NCI-H2081 (cell line): ENCODE data around the gene KRT23.

ENCODE experiments used
- DNase-seq, 2 experiments: peaks; one replicate each; lab custom pipeline; 2025; lab: John Stamatoyannopoulos, UW

Gene KRT23

DNA sequence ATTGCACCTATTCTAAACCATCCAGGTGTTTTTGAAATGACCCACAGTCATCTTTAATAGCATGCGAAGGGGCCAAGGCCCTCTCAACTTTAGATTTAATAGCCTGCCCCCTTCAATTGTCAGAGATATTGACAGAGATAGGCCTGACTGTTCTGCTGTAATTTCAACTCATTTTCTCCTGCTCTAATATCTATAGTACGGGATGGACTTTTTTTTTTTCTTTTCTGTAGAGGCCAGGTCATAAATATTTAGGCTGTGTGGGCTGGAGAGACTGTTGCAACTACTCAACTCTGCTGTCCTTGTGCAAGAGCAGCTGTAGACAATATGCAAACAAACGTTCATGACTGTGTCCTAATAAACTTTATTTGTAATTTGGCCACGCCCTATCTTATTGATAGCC is 27.7 kb downstream of the KRT23 start:
- DNase-seq = peak in 1 of 2 experiments; percentile 30

DNA sequence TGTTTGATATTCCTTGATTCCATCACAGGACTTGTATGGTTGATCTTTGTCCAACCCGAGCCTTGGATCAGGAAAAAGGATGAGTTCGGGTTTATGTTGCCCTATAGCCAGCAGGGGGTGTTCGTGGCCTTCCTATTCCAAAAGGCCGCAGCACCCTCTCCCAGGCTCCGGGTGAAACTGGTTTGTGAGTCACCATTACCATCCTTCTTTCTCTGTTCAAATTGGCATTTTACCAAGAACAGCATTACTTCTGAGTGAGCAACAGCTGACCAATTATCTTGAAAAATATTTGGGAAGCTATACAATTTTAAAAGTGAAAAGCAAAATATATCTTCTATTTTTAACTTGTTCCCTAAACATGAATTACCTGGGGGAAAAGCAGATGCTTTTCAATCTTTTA is 28.1 kb downstream of the KRT23 start:
- DNase-seq = peak; percentile 92 to 94

DNA sequence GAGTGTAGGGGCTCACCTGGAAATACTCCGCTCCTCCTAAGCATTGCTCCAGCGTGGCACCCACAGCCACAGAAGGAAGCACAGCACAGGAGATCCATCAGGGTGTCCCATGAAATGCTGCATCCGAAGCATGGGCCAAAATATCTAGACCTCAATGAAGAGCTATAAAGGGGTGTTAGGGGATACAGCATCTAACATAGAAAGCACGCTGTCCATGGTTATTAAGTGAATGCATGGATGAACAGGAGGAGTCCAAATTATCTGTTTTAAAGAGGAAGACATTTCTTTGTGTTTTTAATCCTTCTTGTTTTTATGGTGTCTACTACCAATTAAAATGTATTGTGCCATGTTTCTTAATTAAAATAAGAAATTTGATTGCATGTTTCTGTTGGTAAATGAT is 30.8 kb downstream of the KRT23 start:
- DNase-seq = no peak

DNA sequence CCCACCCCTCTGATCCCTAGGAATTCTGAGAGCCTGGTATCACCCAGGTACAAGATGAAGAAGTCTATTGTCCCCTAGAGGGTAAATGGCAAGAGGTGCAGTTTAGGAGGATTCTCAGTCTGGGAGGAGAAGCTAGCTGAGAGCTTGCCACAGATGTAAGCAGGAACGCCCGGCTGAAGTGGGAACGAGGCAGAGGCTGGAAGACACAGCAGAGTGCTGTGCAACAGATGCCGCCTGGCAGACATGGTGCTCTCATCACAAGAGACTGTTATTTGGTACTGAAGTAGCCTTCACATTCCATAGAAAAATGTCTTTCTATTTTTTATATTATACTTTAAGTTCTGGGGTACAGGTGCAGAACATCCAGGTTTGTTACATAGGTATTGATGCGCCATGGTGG is 32.1 kb downstream of the KRT23 start:
- no peak for DNase-seq

DNA sequence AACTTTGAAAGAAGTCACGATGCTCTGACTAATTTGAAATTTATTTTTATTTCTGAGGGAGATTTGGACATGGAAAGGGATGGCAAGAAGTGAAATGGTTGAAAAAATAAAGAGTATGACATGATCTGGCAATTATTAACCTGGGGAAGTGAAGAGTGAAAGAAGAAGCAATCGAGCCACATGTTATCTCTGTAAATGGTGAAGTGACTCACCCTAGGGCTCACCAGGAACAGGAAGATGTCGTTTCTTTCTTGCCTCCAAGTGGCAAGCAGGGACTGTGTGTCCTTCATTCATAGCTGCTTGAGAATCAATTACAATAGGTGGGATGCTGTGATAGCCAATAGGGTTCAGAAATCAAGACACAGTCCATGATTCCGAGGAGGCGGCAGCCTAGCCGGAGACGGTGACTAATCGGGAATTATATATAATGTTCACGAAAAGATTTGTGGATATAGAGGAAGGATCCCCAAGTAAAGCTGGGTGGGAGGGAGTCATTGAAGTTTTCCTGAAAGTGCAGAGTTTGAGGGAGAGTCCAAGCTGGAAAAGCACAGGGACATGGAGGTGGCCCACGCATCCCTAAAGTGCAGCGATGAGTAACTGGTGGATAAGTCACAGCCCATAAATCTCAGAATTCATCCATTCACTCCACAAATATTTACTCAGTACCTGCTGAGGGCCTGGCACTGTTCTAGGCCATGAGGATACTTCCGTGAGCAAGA is 34.2 kb downstream of the KRT23 start:
- DNase-seq = peak in 1 of 2 experiments; percentile 82

DNA sequence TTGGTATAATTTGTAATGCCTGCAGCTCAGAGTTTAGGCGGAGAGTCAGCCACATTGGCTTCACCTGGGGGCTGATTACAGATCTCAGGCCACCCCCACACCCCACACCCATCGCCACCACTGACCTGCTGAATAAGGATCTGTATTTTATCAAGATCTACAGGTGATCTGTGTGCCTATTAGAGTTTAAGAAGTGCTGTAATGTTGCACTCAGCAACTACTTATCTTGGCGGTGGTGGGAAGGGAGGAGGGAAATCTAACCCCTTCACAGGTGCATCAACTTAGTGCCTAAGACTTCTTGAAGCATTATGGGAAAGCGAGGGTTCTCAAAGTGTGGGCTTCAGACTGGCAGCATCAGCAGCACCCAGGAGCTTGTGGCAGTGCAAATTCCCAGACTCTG is 34.9 kb downstream of the KRT23 start:
- no peak for DNase-seq

DNA sequence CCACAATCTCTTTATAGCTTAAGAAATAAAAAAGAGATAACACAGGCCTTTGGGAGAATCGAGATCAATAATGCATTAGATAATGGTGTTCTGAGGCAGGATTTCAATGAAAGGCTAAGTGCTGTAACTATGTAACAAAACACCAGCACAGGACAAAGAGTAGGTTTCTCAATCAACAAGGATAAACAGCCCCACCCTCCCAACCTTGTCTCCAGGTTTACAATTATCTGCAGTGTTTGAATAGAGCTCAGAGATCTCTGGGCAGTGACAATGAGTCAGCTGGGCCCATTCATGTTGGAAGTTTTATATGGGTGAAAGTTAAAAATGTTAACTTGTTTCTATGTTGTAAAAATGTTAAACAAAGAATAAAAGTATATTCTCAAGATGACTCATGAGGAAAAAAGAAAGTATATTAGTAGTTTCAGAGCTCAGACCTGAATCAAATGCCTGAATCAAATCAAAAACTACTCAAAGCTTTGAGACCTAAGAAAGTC is 35.4 kb downstream of the KRT23 start:
- peak; percentile 55 to 57 for DNase-seq

DNA sequence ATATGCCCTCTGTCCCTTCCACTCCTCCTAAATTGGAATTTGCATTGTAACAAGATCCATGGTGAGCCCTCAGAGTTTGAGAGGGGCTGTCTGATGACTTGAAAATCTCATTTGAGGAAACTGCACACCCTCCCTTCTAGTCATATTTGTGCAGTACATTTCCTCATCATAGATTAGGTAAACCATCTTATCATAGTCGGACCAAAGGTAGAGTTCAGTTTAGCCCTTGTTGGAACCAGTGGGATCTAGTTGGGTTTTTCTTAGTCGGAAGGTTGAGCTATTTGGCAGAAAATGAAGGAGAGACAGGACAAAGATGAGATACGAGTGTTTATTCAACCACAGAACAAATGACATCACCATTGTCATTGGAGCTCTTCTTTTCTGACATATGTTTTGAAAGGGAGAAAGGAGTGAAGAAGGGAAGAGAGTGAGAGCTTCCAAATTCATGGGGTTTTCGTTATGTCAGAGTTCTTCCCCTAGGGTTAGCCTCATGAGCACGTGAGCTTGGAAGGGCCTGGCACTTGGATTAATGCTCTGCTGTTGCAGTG is 36.6 kb downstream of the KRT23 start:
- no peak for DNase-seq

DNA sequence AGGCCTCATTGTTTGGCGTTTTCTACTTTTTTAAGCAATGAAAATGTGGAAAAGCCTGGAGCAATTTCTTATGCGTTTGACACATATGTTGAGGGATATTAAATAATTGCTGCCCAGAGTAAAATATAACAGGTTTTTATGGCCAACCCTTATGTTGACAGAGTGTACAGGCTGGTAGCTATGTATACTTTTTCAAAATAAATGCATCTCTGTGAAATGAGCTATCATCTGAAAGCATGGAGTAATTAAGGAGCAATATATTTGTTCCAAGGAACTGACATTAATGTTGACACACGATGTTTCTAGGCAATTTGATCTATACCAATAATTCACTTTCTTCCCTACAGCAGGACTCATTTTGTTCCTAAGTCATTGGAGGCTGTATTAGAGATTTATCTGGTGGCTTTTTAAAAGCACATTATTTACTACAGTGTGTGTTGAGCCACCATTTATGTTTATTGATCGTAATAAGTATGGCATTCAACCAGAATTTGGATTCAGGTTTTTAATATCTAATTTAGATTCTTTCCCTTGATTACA is 40.5 kb downstream of the KRT23 start:
- DNase-seq = peak in 1 of 2 experiments; percentile 16

DNA sequence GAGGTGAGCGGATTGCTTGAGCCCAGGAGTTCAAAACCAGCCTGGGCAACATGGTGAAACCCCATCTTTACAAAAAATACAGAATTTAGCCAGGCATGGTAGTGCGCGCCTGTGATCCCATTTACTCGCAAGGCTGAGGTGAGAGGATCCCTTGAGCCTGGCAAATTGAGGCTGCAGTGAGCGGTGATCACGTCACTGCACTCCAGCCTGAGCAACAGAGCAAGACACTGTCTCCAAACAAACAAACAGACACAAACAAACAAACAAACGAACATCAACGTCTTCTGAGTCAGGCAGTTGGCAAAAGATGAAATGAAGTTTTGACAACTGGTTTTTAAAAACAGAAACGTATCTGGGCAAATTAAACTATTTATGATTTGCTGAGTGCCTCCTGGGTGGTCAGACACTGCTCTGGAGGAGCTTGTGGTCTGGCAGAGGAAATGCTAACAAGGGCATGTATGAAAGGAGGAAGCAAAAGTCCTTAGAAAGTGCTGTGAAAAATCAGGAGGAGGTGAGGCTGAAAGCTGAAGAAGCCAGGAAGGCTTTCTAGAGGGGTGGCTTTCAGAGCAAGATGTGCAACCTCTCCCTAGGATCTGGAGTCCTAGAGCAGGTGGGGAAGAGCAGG is 42.2 kb downstream of the KRT23 start:
- DNase-seq = no peak

DNA sequence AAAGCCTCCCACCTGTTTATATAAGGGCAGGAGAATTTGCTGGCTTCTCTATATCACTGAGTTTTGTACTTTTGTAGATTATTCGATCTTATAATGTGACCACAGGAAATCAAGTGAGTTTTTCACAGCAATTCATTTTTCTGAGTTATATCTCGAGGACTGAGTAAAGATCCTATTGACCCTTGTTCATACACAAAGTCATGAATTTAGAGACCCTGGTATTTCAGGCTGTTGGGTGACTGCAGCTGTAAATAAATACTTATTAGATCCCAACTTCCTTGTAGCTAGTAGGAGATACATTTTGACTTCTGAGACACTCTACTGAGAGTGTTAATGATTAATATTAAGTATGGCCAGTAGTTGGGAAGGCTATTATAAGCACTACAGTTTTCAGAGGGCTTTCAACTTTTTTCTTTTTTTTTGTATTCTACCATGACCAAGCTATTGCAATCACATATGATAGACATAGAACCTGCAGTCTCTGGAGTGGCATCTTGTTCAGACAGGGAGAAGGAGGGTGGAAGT is 49.2 kb downstream of the KRT23 start:
- DNase-seq = no peak

DNA sequence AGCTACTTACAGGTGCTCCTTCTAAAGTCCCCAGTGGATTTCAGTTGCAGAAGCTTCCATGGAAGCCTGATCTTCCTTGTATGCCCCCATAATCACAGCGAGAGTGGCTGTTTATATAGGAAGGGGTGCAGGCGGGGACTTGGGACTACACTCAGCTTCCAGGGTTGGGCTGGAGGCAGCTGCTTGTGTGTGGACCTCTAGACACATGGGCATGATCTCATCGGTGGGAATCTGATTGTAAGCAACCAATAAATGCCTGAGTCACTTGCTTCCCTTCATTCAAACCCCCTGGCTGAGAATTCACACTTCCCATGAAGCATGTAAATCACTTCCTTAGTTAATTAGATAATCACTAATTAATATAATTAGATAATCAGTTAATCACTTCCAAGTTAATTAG is 51.4 kb downstream of the KRT23 start:
- no peak for DNase-seq

DNA sequence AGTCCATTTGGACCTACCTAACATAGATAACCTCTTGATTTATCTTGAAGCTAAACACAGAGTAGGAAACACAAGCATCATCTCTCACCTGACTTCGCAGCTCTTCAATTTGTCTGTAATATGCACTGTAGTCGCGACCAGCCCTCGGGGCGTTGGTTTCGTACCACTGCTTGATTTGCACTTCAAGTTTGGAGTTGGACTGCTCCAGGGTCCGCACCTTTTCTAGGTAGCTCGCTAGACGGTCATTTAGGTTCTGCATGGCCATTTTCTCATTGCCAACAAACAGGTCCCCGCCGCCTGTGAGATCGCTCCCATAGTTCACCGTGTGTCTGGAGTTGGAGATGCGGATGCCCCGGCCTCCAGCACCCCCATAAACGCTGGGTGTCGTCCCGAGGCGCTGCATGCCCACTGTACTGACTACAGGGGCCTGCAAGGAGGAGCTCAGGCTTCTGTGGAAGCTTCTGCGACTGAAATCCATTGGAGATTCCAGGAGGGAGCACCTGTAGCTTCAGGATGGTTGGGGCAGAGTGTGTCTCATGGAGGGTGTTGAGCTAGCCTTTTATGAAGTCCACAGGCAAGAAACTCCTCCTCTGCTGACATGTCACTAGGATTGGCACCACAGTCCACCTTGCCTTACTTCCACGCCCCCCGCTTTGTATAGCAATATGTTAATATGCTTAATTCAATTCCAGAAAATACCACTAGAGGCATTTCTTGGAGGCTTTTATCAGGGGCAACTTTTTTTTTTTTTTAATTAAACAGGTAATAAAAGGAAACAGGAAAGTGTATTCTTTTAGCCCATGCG is 52.5 kb downstream of the KRT23 start, which contains the start of gene KRT20:
TSS of gene KRT20 (minus strand) at position 535 of the 805 bp plus-strand sequence. CDS start at position 478, 57 bp downstream.
- DNase-seq = no peak

DNA sequence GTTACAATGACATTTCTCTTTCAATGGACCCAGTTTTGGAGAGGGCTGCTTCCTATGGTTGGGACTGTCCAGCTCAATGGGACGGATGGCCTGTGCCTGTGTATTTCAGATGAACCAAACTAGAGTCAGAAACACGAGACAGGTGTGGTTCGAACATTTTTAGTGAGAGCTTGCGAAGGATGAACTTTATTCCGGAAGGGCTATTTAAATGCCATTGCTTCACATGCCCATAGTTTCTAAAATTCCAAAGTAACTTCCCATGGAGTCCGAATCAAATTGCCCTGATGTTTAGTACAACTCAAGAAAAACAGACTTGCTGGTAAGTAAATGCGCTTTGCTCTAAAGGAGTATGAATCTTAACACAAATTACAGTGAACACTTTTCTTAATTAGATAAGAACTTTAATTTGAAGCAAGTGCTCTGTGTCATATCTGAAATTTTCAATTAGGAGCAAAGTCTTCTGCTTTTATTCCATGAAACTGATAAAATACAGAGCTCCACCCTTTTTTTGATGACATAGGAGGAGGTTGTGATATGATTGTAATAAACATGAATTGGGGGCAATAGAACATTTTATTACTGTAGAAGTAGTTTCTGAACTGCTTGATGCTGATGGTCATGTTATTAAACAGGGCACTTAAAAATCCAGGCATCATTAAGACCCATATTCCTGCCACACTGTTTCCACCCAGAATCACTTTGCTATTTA is 53.7 kb downstream of the KRT23 start:
- DNase-seq = no peak

DNA sequence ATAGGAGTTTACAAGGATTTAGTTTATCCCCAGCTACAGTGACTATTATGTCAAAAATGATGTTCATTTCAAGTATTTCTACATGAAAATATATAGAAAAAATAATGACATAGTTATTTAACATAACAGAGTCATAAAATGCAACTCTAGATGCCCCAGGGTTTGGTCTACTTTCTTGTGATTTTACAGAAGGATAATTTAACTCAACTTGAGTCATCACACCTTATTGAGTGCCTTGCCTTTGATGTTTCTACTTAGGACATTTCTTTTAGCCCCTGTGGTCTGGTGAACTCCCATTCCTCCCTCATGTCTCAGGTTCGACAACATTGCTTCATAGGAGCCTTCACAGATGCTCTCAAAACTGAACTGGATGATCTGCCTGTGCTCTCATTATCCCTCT is 54.4 kb downstream of the KRT23 start:
- no peak for DNase-seq

DNA sequence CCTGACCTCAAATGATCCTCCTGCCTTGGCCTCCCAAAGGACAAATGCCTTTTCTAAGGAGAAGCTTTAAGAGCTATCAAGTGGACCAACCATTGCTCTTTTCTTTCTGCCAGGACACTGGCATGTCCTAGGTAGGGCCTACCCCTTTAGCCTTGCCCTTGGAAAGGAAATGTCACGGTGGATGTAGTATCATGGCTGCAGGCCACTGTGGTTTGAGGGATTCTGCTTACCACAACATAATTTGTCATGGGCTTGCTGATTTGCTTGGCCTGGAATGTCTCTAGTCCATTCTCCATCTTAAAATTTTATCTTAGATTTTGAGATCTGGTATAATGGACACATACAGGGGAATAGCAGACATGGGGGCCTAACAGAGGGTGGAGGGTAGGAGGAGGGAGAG is 58.4 kb downstream of the KRT23 start:
- DNase-seq = no peak

DNA sequence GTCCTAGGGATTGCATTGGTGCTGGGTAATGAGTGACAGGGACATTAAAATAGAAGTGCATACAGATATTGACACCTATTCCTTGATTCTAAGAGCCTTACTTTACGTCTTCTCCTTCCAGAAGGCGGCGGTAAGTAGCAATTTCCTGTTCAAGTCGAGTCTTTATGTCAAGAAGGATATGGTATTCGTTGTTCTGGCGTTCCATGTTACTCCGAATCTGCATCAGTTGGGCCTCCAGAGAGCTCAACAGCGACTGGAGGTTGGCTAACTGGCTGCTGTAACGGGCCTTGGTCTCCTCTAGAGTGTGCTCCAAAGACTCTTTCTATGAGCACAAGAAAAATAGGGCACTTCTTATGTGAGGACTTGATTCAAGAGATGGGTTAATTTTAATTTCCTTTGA is 59.4 kb downstream of the KRT23 start:
- no peak for DNase-seq

DNA sequence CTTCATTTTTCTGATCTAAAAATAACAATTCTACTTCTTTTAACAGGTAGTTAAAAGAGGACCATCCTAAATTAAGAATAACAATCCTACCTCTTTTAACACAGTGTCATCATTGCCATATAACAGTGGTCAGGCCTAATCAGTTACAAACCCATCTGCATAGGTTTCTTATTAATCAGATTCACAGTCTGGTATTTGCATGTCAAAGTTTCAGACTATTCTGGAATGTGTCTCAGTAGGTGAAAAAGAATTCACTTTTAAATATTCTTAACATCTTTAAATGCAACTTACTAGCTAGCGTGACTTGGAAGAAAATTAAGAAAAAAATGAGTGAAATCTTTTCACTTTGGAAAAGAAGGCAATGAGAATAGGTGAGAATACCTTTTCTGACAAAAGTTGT is 63.6 kb downstream of the KRT23 start:
- DNase-seq = no peak

DNA sequence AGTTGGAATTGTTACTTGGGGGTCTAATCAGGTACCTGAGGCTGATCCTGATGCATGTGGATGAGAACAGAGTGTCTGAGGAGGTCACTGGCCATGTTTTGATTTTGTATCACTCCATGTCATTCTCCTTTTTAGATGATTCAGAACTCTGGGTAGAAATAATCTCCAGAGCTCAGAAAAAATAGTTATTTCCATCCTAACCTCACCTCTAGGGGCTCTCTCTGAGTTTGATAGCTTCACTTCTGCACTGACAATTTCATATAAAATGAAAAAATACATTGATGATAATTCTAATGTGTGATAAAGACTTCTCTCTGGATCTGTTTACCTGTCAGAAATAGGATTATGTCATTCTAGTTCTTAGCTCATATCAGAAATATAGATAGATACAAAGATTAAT is 64.2 kb downstream of the KRT23 start:
- DNase-seq = no peak
